ENCODE measurements around the gene IRF2.

Gene IRF2

DNA sequence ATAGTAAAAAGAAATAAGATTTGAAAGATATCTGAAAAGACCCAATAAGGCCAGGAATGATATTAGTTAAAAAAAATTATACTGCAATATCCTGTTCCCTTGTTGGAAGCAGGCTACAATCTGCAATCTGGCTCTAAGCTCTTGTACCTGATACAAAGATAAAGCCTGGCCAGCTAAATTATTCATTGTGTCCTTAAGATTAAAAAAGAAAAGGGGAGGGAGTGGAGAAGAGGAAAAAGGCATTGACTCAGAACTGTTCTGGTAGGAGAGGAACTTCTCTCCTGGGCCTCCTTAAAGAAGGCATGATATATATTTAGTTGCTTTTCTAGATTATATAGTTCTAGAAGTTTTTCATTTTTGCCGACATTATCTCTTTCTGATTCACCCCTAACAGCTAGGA is 46.7 kb downstream of the IRF2 start:
- DNase-seq: no peak

- DNase-seq: no peak
Measured at GRCh38 chr4:184427093-184427492, 47.3 kb downstream of the IRF2 start.

DNA sequence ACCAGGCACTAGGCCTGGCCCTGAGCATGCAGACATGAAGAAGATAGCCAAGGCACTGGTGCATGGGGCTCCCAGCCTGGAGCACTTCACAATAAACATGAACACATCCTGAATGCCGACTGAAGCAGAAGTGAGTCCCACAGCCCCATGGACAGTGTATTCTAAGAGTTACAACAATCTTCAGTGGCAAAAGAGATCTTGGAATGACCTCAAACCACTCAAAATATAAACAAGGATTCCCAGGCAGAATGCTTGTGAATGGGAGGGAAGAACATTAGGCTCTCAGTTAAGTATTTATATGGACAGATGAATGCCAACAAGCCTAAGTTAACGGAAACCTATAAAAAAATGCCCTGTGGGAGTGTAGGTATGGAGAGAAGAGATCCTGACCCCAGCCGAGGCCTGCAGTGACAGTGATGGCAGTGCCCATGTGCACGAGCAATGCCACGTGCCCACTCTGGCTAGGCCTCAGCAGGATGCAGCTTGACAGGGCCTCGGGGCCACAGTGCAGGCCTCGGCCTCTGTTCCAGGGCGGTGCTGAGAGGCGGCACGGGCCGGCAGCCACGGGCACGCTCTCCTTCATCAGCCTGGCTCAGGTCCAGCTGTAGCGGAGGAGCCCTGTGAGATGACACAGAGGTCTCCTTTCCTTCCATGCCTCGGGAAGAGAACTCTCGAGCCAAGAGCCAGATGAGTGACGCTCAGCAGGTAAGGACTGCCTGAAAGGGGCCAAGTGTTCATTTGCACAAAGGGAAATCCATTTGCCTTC is 49.2 kb downstream of the IRF2 start:
- DNase-seq: no peak

- DNase-seq: no peak
Measured at GRCh38 chr4:184424279-184424678, 50.1 kb downstream of the IRF2 start.

DNA sequence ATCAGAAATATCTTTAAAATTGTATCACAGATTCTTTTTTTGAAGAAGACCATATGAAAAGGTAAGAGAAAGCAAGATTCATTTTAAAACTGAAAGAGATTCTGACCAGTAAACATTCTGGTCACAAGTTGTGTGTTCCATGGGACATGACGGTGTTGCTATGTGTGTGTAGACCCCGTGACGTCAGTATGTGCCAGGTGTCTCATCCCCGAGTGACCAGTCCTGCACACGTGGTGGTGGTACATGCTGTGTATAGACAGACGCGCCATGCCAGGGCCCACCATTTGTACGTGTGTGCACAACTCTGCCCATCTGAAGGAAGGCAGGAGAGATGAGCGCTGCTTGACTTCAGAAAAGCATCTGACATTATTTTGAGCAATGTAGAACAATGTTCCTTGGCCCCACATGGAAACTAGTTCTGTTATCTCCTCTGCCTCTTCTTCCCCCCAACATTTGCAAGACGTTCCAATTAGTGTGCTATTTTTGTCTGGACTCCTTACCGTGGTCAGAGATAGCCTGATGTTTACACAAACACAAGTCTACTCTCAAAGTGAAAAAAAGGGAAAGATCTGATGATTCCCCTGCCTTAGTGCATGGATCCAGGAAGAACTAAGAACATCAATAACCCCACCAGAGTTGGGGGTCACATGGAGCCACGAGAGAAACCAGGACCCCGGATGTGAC is 51.2 kb downstream of the IRF2 start:
- DNase-seq: no peak

GRCh38 chr4:184422378-184422777 is 52.0 kb downstream of the IRF2 start:
- no peak for DNase-seq

DNA sequence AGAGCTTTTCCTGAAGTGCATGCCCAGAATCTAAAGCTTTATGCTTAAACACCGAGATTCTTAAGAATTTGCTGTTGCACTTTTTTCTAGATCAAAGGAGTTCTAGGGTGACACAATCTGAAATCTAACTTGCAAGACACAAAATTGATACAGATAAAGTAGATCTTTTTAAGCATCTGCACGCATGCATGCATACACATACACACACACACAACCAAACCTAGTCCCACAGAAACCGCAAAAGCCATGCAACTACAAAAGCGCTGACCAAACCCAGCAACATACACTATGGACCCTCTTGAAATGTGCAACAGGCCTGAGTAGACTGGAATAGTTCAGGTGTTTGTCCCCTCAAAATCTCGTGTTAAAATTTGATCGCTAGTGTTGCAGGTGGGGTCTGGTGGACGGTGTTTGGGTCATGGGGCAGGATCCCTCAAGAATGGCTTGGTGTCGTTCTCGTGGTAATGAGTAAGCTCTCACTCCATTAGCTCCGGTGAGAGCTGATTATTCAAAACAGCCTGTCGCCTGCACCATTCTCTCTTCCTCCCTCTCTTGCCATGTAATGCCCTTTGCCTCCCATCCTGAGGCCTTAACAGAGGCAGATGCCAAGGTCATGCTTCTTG is 52.7 kb downstream of the IRF2 start:
- no peak for DNase-seq

- DNase-seq: no peak
Measured at GRCh38 chr4:184420881-184421416, 53.4 kb downstream of the IRF2 start.

DNA sequence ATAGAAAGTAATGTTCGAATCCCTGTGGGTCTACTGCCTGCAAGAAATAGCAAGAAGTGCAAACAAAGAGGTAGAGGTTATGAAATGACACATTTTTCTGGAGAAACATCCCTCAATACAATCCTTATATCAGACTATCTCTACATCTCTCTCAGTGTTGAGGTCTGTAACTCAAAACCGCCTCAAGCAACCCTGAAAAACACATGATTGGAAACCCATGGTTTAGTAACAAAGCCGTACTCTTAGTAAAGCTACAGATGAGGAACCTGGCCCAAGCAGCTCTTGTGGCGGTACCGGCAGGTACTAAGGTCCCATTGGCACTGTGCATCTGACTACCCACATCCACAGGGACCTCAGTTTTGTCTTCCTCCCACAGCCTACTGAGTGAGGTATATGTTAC is 53.9 kb downstream of the IRF2 start:
- no peak for DNase-seq

- no peak for DNase-seq
Measured at GRCh38 chr4:184419976-184420375, 54.4 kb downstream of the IRF2 start.

GRCh38 chr4:184417802-184418511 is 56.4 kb downstream of the IRF2 start:
- no peak for DNase-seq

- no peak for DNase-seq
Measured at GRCh38 chr4:184416913-184417734, 57.2 kb downstream of the IRF2 start.

DNA sequence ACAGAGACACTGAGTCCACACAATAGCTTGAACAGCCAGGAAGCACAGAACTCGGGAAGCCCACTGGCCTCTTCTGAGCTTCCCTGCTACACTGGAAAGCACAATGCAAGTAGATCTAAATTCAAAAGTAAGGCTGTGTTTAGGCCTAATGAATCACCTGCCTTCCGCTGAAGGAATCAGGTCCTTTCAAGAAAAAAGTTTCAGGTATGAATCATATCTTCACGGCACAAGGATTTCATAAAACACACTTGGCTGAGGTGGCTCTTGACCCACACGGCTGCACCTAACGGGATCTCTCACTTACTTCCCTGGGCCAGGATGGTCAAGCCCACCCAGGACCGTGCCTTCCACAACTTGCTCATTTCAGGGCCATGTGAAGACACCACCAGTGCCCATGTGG is 59.3 kb downstream of the IRF2 start:
- no peak for DNase-seq

DNA sequence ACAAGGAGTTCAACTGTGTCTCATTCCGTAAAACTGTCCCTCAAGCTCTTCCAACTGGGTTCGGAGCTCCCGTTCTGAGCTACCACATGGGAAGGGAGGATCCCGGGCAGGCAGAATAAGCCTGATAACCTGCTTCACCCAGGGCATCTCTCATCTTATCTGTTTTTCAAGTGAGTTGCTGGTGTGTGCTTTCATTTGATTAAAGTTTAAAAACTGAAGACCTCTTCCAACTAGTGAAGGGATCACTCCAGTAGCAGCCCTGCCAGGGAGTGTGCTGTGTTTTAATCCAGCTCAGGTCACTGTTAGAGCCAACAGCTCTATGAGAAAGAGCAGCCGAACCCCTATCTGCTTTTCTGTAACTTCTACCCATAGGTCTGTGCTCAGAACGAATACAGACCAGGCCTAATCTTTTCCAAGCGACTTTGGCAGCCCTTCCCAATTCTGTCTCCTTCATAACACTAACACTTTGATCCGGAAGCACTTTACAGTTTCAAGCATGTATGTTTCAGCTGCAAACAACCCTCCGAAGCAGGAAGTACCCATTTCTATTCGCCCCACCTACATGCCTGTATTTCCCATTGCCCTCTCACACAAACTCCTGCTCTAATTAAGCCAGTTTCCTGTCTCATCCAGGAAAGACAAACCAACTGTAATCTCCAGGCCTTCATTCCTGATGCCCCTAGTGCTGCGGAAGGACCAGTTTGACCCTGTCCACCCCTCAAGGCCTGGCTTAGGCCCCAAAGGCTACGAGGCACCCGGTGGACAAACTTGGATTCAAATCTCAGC is 60.9 kb downstream of the IRF2 start:
- no peak for DNase-seq

GRCh38 chr4:184410748-184411147 is 63.6 kb downstream of the IRF2 start:
- no peak for DNase-seq

- no peak for DNase-seq
Measured at GRCh38 chr4:184409911-184410692, 64.2 kb downstream of the IRF2 start.

DNA sequence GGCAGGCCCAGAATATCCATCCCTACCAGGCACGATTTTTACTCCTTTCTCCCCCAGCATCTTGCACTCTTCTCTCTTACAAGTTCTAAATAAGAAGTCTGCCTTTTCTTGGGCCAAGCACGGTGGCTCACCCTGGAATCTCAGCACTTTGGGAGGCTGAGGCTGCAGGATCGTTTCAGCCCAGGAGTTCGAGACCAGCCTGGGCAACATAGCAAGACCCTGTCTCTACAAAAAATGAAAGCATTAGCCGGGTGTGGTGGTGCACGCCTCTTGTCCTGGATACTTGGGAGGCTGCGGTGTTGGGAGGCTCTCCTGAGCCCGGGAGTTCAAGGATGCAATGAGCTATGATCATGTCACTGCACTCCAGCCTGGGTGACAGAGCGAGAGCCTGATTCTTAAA is 64.8 kb downstream of the IRF2 start:
- no peak for DNase-seq

GRCh38 chr4:184408684-184409081 is 65.7 kb downstream of the IRF2 start:
- no peak for DNase-seq

- no peak for DNase-seq
Measured at GRCh38 chr4:184408021-184408683, 66.2 kb downstream of the IRF2 start.

GRCh38 chr4:184406958-184407391 is 67.4 kb downstream of the IRF2 start:
- DNase-seq: no peak

Measured in NCI-H1048 (cell line).